Choroid plexus epithelial cell (primary cell): ENCODE results near the gene TIAM2.

Experiments
- DNase-seq: peaks from one replicate; pipeline ENCODE4 v3.0.0-alpha.2; 2010; ENCODE audit warnings: low read depth
- H3K4me3 ChIP-seq: 2 replicates; pipeline ENCODE4 v1.5.1; 2011; ENCODE audit warnings: low read depth, mild to moderate bottlenecking, control low read depth, low read length, moderate library complexity
- CTCF ChIP-seq: conservative IDR thresholded peaks from 2 replicates; pipeline ENCODE4 v1.5.1; 2011; ENCODE audit warnings: low read depth, mild to moderate bottlenecking, control low read depth, inconsistent platforms, low read length, moderate library complexity

TIAM2 gene

GRCh38 chr6:155234167-155234566 is 239.1 kb downstream of the TIAM2 start:
- no peak for TF ChIP-seq CTCF
- no peak for DNase-seq
- no peak overlapping the region for H3K4me3 ChIP-seq

DNA sequence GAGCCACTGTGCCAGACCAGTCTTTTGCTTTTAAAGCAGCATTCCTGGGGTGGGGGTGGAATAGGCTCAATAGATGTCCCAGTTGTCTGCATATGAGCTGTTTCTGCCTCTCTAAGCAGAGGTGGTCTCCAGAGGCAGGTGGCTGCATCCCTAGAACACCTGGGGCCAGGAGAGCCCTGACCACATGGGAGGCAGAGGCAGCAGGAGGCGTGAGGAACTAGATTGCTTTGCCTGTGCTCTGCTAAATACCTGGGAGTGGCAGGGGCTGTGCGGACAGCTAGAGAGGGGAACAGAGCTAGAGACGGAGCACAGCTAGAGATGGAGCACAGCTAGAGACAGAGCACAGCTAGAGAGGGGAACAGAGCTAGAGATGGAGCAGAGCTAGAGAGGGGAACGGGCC is 239.6 kb downstream of the TIAM2 start:
- no peak overlapping the region for H3K4me3 ChIP-seq
- no peak for DNase-seq
- no peak for TF ChIP-seq CTCF

GRCh38 chr6:155235087-155235486 is 240.0 kb downstream of the TIAM2 start:
- peak; percentile 29 for DNase-seq
- no peak for TF ChIP-seq CTCF
- H3K4me3 ChIP-seq = no peak overlapping the region

DNA sequence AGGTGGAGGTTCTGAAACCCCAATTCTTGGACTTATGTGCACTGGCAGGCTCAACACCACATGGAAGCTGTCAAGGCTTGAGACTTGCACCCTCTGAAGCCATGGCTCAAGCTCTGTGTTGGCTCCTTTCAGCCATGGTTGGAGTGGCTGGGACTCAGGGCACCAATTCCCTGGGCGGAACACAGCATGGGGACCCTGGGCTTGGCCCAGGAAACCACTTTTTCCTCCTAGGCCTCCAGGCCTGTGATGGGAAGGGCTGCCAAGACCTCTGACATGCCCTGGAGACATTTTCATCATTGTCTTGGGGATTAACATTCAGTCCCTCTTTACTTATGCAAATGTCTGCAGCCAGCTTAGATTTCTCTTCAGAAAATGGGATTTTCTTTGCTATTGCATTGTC is 242.5 kb downstream of the TIAM2 start:
- TF ChIP-seq CTCF = no peak
- DNase-seq = no peak
- H3K4me3 ChIP-seq = no peak overlapping the region

DNA sequence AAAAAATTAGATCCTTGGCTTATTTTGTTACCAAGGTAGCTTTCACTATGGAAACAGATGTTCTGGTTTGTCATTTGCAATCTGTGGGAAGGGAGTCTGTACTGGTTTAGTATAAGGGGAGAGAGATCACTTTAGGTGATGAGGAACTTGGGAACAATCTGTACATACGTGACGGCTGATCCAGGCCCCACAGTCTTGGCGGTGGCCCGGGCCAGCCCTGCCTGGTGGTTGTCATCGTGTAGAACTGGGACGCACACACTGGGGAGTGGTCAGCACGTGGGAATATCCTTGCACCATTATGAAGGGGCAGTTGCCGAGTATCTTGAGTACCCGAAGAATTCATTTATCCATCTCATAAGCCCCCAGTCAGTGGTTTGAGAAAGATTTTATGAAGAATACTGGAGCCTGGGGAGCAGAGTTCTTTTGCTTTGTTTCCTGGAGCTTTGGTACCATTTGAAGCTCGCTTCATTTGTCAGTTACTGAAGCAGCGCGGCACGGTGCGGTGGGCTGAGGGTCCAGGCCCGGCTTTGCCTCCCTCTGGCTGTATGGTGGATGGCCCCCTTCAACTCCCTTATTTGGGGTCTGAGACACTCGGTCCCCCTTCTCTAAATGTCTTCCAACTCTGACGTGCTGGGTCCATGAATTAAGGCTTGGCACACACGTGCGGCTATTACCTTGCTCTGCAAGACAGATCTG is 245.9 kb downstream of the TIAM2 start:
- H3K4me3 ChIP-seq = no peak overlapping the region
- no peak for TF ChIP-seq CTCF
- DNase-seq = no peak

DNA sequence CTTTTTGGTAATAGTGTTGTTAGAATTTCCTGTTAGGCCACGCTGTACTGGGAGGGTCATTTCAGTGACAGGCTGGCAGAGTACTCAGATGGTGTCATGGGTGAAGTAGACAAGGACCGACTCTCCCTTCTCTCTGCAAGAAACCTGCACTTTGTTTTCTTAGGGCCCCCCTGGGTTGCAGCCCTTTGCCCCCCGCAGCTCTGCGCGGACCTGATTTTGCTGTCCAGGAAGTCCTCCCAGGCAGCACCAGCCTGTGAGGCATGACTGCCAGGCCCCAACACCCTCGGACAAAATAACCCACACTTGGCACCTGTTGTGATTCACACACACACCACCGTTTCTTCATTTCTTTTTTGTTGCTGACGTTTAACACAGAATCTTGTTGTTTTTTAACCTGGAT is 246.9 kb downstream of the TIAM2 start:
- H3K4me3 ChIP-seq = no peak overlapping the region
- TF ChIP-seq CTCF = no peak
- no peak for DNase-seq

GRCh38 chr6:155244434-155244833 is 249.3 kb downstream of the TIAM2 start:
- H3K4me3 ChIP-seq = no peak overlapping the region
- no peak for DNase-seq

More at GRCh38 chr6:155244434-155244833, 249.3 kb downstream of the TIAM2 start:
- TF ChIP-seq CTCF = no peak
